Measurements from ENCODE around the gene ZZZ3. TPM values are rescaled to one million over a fixed set of nuclear protein-coding genes. Genes with fewer than 3 reads are reported as not detected.

Gene ZZZ3
- polyA plus RNA-seq, 2 of the 4 experiments (the other 2 are of a cell fraction): 20.7 to 32.2 TPM

DNA sequence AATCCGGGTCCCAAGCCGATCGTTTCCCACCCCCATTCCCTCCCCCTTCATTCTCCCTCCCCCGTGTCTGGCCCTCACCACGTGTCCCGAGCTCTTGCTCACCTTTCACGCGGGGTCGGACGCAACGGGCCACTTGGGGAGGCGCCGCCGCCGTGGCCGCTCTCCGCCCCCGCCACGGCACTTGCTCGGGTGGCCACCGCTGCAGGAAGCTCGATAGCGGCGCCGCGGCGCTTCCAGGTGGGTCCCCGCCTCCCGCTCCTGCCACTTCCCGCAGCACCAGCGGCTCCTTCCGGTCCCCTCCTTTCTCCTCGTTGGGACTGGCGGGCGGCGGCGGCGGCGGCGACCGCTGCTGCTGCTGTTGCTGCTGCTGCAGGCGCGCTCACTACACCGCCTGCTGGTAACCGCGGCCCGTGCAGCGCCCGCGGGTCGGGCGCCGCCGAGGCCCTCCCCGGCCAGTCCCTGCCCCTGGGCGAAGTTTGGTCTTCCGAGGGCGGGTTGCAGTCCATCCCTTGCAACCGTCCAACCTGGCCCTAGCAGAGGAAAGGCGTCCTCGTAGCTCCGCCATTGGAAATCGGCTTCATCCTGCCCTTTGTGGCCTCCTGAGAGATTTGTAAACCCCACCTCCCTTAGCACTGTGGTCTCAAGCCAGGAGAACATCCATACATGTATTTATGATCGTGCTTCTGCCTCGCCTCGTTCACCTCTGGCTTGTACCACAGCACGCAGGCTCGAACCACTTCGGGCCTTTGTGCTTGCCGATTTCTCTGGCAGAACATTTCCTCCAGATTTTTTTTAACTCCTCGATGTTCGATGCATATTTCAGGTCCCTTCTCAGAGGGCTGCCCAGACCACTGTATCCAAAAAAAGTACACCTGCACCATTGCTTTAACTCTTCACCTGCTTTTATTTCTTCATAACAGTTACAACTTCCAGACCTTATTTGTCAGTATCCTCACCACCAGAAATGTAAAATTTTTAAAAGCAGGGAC is 996 bp upstream of the ZZZ3 start (continued):
- TF ChIP-seq, protein P1, sequence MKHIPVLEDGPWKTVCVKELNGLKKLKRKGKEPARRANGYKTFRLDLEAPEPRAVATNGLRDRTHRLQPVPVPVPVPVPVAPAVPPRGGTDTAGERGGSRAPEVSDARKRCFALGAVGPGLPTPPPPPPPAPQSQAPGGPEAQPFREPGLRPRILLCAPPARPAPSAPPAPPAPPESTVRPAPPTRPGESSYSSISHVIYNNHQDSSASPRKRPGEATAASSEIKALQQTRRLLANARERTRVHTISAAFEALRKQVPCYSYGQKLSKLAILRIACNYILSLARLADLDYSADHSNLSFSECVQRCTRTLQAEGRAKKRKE (CRISPR knock-in tag; IDR thresholded peaks at IDR 0.05; ENCODE audit: low read depth): no peak
- TF ChIP-seq EHF (CRISPR knock-in tag; IDR thresholded peaks at IDR 0.05) (no peak), ZSCAN20 (CRISPR knock-in tag; IDR thresholded peaks at IDR 0.05) (no peak), POLR2AphosphoS2 (conservative IDR thresholded peaks at IDR 0.05; ENCODE audit: low read length) (no peak), ESRRA (IDR thresholded peaks at IDR 0.05; ENCODE audit: borderline replicate concordance, low read length) (no peak), EP300 (IDR thresholded peaks at IDR 0.05) (0 out of 5 replicates have a peak, but pooled peaks of 1 of the 2 experiments have one; percentile 13), RNF2 (IDR thresholded peaks at IDR 0.05; ENCODE audit: borderline replicate concordance, low read depth) (no peak), TFCP2L1 (CRISPR knock-in tag; IDR thresholded peaks at IDR 0.05) (no peak), TP53 (CRISPR knock-in tag; IDR thresholded peaks at IDR 0.05) (no peak), KDM5A (IDR thresholded peaks at IDR 0.05) (no peak), CHD2 (IDR thresholded peaks at IDR 0.05; ENCODE audit: low read length, partially characterized antibody) (no peak), SREBF2 (IDR thresholded peaks at IDR 0.05) (no peak), HOXB5 (CRISPR knock-in tag; IDR thresholded peaks at IDR 0.05) (no peak), FOXS1 (CRISPR knock-in tag; IDR thresholded peaks at IDR 0.05) (no peak), CEBPB (IDR thresholded peaks at IDR 0.05) (no peak), CHD4 (IDR thresholded peaks at IDR 0.05; ENCODE audit: borderline replicate concordance) (no peak), RAD21 (conservative IDR thresholded peaks at IDR 0.05 in 1 of 2, IDR thresholded peaks at IDR 0.05 in 1 of 2) (peak; percentile 45 to 75), POLR2A (IDR thresholded peaks at IDR 0.05; ENCODE audit: low read length) (peak; percentile 41), EHMT2 (IDR thresholded peaks at IDR 0.05; ENCODE audit: low read depth) (no peak), FOSB (CRISPR knock-in tag; IDR thresholded peaks at IDR 0.05) (no peak), SMC3 (IDR thresholded peaks at IDR 0.05) (peak; percentile 76), JUN (IDR thresholded peaks at IDR 0.05) (peak; percentile 30 to 71; a peak in 4 of 5 replicates), HDAC2 (IDR thresholded peaks at IDR 0.05) (no peak), NFE2L2 (conservative IDR thresholded peaks at IDR 0.05; ENCODE audit: low read length) (no peak), CBX2 (IDR thresholded peaks at IDR 0.05; ENCODE audit: borderline replicate concordance, low read depth) (no peak), ZNF302 (CRISPR knock-in tag; IDR thresholded peaks at IDR 0.05) (no peak), CBX8 (IDR thresholded peaks at IDR 0.05) (no peak)
- TF ChIP-seq, protein P2, sequence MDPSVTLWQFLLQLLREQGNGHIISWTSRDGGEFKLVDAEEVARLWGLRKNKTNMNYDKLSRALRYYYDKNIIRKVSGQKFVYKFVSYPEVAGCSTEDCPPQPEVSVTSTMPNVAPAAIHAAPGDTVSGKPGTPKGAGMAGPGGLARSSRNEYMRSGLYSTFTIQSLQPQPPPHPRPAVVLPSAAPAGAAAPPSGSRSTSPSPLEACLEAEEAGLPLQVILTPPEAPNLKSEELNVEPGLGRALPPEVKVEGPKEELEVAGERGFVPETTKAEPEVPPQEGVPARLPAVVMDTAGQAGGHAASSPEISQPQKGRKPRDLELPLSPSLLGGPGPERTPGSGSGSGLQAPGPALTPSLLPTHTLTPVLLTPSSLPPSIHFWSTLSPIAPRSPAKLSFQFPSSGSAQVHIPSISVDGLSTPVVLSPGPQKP (IDR thresholded peaks at IDR 0.05; ENCODE audit: low read depth, low read length): no peak
- TF ChIP-seq, protein P3, sequence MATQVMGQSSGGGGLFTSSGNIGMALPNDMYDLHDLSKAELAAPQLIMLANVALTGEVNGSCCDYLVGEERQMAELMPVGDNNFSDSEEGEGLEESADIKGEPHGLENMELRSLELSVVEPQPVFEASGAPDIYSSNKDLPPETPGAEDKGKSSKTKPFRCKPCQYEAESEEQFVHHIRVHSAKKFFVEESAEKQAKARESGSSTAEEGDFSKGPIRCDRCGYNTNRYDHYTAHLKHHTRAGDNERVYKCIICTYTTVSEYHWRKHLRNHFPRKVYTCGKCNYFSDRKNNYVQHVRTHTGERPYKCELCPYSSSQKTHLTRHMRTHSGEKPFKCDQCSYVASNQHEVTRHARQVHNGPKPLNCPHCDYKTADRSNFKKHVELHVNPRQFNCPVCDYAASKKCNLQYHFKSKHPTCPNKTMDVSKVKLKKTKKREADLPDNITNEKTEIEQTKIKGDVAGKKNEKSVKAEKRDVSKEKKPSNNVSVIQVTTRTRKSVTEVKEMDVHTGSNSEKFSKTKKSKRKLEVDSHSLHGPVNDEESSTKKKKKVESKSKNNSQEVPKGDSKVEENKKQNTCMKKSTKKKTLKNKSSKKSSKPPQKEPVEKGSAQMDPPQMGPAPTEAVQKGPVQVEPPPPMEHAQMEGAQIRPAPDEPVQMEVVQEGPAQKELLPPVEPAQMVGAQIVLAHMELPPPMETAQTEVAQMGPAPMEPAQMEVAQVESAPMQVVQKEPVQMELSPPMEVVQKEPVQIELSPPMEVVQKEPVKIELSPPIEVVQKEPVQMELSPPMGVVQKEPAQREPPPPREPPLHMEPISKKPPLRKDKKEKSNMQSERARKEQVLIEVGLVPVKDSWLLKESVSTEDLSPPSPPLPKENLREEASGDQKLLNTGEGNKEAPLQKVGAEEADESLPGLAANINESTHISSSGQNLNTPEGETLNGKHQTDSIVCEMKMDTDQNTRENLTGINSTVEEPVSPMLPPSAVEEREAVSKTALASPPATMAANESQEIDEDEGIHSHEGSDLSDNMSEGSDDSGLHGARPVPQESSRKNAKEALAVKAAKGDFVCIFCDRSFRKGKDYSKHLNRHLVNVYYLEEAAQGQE (IDR thresholded peaks at IDR 0.05): no peak
- TF ChIP-seq, protein P4, sequence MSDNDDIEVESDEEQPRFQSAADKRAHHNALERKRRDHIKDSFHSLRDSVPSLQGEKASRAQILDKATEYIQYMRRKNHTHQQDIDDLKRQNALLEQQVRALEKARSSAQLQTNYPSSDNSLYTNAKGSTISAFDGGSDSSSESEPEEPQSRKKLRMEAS (IDR thresholded peaks at IDR 0.05): peak; percentile 63; the same call in 1 of the 2 replicates
- TF ChIP-seq, protein P5, sequence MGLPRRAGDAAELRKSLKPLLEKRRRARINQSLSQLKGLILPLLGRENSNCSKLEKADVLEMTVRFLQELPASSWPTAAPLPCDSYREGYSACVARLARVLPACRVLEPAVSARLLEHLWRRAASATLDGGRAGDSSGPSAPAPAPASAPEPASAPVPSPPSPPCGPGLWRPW (IDR thresholded peaks at IDR 0.05): no peak
- TF ChIP-seq, protein P6, sequence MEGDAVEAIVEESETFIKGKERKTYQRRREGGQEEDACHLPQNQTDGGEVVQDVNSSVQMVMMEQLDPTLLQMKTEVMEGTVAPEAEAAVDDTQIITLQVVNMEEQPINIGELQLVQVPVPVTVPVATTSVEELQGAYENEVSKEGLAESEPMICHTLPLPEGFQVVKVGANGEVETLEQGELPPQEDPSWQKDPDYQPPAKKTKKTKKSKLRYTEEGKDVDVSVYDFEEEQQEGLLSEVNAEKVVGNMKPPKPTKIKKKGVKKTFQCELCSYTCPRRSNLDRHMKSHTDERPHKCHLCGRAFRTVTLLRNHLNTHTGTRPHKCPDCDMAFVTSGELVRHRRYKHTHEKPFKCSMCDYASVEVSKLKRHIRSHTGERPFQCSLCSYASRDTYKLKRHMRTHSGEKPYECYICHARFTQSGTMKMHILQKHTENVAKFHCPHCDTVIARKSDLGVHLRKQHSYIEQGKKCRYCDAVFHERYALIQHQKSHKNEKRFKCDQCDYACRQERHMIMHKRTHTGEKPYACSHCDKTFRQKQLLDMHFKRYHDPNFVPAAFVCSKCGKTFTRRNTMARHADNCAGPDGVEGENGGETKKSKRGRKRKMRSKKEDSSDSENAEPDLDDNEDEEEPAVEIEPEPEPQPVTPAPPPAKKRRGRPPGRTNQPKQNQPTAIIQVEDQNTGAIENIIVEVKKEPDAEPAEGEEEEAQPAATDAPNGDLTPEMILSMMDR (IDR thresholded peaks at IDR 0.05): peak; percentile 68
- TF ChIP-seq, protein P7, sequence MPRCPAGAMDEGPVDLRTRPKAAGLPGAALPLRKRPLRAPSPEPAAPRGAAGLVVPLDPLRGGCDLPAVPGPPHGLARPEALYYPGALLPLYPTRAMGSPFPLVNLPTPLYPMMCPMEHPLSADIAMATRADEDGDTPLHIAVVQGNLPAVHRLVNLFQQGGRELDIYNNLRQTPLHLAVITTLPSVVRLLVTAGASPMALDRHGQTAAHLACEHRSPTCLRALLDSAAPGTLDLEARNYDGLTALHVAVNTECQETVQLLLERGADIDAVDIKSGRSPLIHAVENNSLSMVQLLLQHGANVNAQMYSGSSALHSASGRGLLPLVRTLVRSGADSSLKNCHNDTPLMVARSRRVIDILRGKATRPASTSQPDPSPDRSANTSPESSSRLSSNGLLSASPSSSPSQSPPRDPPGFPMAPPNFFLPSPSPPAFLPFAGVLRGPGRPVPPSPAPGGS (IDR thresholded peaks at IDR 0.05): no peak

Data from A549 (cell line).